GM23338 (cell line): ENCODE results near the gene TMEM138. TPM values are rescaled to one million over a fixed set of nuclear protein-coding genes. Genes with fewer than 3 reads are reported as not detected.

ENCODE experiments used
- ATAC-seq: fragments of 200-7000 bp; cut with Tn5 transposase; 3 replicates; pipeline ENCODE4 v1.9.1; 2020
- DNase-seq: peaks from one replicate; pipeline ENCODE4 v3.0.0-alpha.2; 2015; ENCODE audit warnings: low spot score
- H2AFZ ChIP-seq: fragments of 200-600 bp; sonication (generic); 2 replicates; pipeline ENCODE4 v1.8.0; 2016; ENCODE audit warnings: antibody characterized with exemption, mild to moderate bottlenecking, moderate library complexity
- H3F3A ChIP-seq: fragments of 200-600 bp; sonication (generic); replicated peaks from 2 replicates; pipeline ENCODE4 v1.8.0; 2017; ENCODE audit warnings: antibody characterized with exemption, mixed run types, low read depth
- H3K27ac ChIP-seq: fragments of 200-600 bp; sonication (generic); 2 replicates; pipeline ENCODE4 v1.6.1; 2016; ENCODE audit warnings: low read depth
- H3K27me3 ChIP-seq: fragments of 200-600 bp; sonication (generic); 2 replicates; pipeline ENCODE4 v1.8.0; 2016; ENCODE audit warnings: mild to moderate bottlenecking, mixed run types, moderate library complexity; ENCODE audit not compliant: insufficient read depth
- H3K36me3 ChIP-seq: fragments of 200-600 bp; sonication (generic); 2 replicates; pipeline ENCODE4 v1.8.0; 2016; ENCODE audit warnings: mild to moderate bottlenecking; ENCODE audit not compliant: insufficient read depth
- H3K4me1 ChIP-seq: fragments of 200-600 bp; sonication (generic); 2 replicates; pipeline ENCODE4 v1.8.0; 2016; ENCODE audit warnings: mild to moderate bottlenecking, moderate library complexity; ENCODE audit not compliant: insufficient read depth
- H3K4me2 ChIP-seq: fragments of 200-600 bp; sonication (generic); 2 replicates; pipeline ENCODE4 v1.7.1; 2017; ENCODE audit warnings: mixed run types
- H3K4me3 ChIP-seq: fragments of 200-600 bp; sonication (generic); 2 replicates; pipeline ENCODE4 v1.6.1; 2016; ENCODE audit warnings: mixed run types
- H3K79me2 ChIP-seq: fragments of 200-600 bp; sonication (generic); replicated peaks from 2 replicates; pipeline ENCODE4 v1.8.0; 2017; ENCODE audit warnings: mild to moderate bottlenecking; ENCODE audit not compliant: insufficient read depth
- H3K9me2 ChIP-seq: fragments of 200-600 bp; sonication (generic); 2 replicates; pipeline ENCODE4 v1.8.0; 2017; ENCODE audit not compliant: insufficient read depth
- H4K20me1 ChIP-seq: fragments of 200-600 bp; sonication (generic); replicated peaks from 2 replicates; pipeline ENCODE4 v1.8.0; 2017; ENCODE audit warnings: mild to moderate bottlenecking; ENCODE audit not compliant: insufficient read depth
- H3K27ac Mint-ChIP-seq: 2 replicates; pipeline ENCODE4 v1.8.0; 2020; ENCODE audit warnings: inconsistent platforms, mild to moderate bottlenecking, moderate library complexity, mixed read lengths
- H3K27me3 Mint-ChIP-seq: 3 replicates; pipeline ENCODE4 v1.8.0; 2022; ENCODE audit warnings: low read depth, mild to moderate bottlenecking, moderate library complexity, mixed read lengths, inconsistent platforms; ENCODE audit not compliant: insufficient read depth, poor library complexity
- H3K36me3 Mint-ChIP-seq: 3 replicates; pipeline ENCODE4 v1.8.0; 2021; ENCODE audit warnings: low read depth, mild to moderate bottlenecking, inconsistent platforms, moderate library complexity, mixed read lengths
- H3K4me1 Mint-ChIP-seq: 3 replicates; pipeline ENCODE4 v1.8.0; 2020; ENCODE audit warnings: mild to moderate bottlenecking, inconsistent platforms, mixed read lengths
- H3K4me3 Mint-ChIP-seq: 3 replicates; pipeline ENCODE4 v1.8.0; 2021; ENCODE audit warnings: moderate library complexity, mild to moderate bottlenecking, inconsistent platforms, mixed read lengths
- H3K9me3 Mint-ChIP-seq: 3 replicates; pipeline ENCODE4 v1.8.0; 2020; ENCODE audit warnings: moderate library complexity, mild to moderate bottlenecking, inconsistent platforms, mixed read lengths
- EZH2 ChIP-seq: fragments of 200-600 bp; sonication (generic); IDR thresholded peaks from one replicate; pipeline ENCODE4 v1.8.0; 2017; ENCODE audit warnings: antibody characterized with exemption, mild to moderate bottlenecking, low read depth; ENCODE audit not compliant: unreplicated experiment
- EZH2phosphoT487 ChIP-seq: fragments of 200-600 bp; sonication (generic); IDR thresholded peaks from one replicate; pipeline ENCODE4 v1.8.1; 2018; ENCODE audit warnings: antibody characterized with exemption; ENCODE audit not compliant: unreplicated experiment
- NANOG ChIP-seq: IDR thresholded peaks from 2 replicates; pipeline ENCODE4 v1.6.1; 2016; ENCODE audit warnings: antibody characterized with exemption, borderline replicate concordance
- POLR2AphosphoS5 ChIP-seq: IDR thresholded peaks from 2 replicates; pipeline ENCODE4 v1.6.1; 2016; ENCODE audit warnings: antibody characterized with exemption, low read depth
- STAT1 ChIP-seq: IDR thresholded peaks from one replicate; pipeline ENCODE4 v1.6.1; 2016; ENCODE audit warnings: antibody characterized with exemption; ENCODE audit not compliant: unreplicated experiment
- ZNF331 ChIP-seq: fragments of 250-450 bp; sonication (Bioruptor Pico); IDR thresholded peaks from 2 replicates; pipeline ENCODE4 v1.5.0; 2020; ENCODE audit warnings: low read depth, mild to moderate bottlenecking, moderate library complexity
- ZNF462 ChIP-seq: fragments of 250-450 bp; sonication (Bioruptor Pico); IDR thresholded peaks from 2 replicates; pipeline ENCODE4 v1.5.0; 2020; ENCODE audit warnings: mild to moderate bottlenecking, moderate library complexity
- polyA plus RNA-seq: library from polyadenylated mRNA; unstranded; fragments of >200 nt; fragmentation: Nextera tagmentation; extraction: Ambion mirVana; gene quantifications from 2 replicates; pipeline ENCODE4 v1.2.1, GENCODE V29; 2016
- total RNA-seq: library from RNA; depleted of rRNA; stranded (reverse); fragments of >200 nt; shearing (Covaris generic); gene quantifications from 2 replicates; pipeline ENCODE4 v1.2.3, GENCODE V29; 2014
- TF ChIP-seq, protein P1 (sequence below): IDR thresholded peaks from 2 replicates; pipeline ENCODE4 v1.6.1; 2016; ENCODE audit warnings: antibody characterized with exemption

Gene TMEM138
- total and polyA plus RNA-seq, 2 experiments from 2014 or later, result 30.2 to 32.1 TPM

- peaks cover 11% of the 10 kb centered on the region; the same call in 2 of the 3 replicates for H3K36me3 Mint-ChIP-seq
- H3K27ac ChIP-seq, result no peak overlapping the region
- H3K36me3 ChIP-seq, result no peaks in the 10 kb centered on the region
- ATAC-seq, result no peak
- no peak for DNase-seq
- H3K27ac Mint-ChIP-seq, result no peak overlapping the region
- H3K4me2 ChIP-seq, result no peak overlapping the region
- H3K27me3 Mint-ChIP-seq, result peaks cover 8% of the 10 kb centered on the region
- no peaks in the 10 kb centered on the region for H3K79me2 ChIP-seq
- H3K9me2 ChIP-seq, result no peaks in the 10 kb centered on the region
- peaks cover 7% of the 10 kb centered on the region for H3K4me1 Mint-ChIP-seq
- H3F3A ChIP-seq, result peaks cover 2% of the 10 kb centered on the region; the same call in 1 of the 2 replicates
- peaks cover 1% of the 10 kb centered on the region; the same call in 1 of the 2 replicates for H3K4me1 ChIP-seq
- no peak overlapping the region for H3K4me3 ChIP-seq
- H4K20me1 ChIP-seq, result no peaks in the 10 kb centered on the region
- no peak overlapping the region for H3K4me3 Mint-ChIP-seq
- H3K27me3 ChIP-seq, result no peaks in the 10 kb centered on the region
- H2AFZ ChIP-seq, result no peak overlapping the region
- H3K9me3 Mint-ChIP-seq, result no peaks in the 10 kb centered on the region
- TF ChIP-seq POLR2AphosphoS5, result no peak
- no peak for TF ChIP-seq NANOG
- TF ChIP-seq, protein P1, sequence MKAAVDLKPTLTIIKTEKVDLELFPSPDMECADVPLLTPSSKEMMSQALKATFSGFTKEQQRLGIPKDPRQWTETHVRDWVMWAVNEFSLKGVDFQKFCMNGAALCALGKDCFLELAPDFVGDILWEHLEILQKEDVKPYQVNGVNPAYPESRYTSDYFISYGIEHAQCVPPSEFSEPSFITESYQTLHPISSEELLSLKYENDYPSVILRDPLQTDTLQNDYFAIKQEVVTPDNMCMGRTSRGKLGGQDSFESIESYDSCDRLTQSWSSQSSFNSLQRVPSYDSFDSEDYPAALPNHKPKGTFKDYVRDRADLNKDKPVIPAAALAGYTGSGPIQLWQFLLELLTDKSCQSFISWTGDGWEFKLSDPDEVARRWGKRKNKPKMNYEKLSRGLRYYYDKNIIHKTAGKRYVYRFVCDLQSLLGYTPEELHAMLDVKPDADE, result no peak
- TF ChIP-seq ZNF462 (CRISPR knock-in tag), result no peak
- TF ChIP-seq STAT1, result no peak
- TF ChIP-seq ZNF331, result no peak
- TF ChIP-seq EZH2phosphoT487, result no peak
- TF ChIP-seq EZH2, result no peak
Observed at GRCh38 chr11:61340979-61341378, 21.2 kb upstream of the TMEM138 start.
